ENCODE data around the gene DNAH5. TPM values are rescaled to one million over a fixed set of nuclear protein-coding genes. Genes with fewer than 3 reads are reported as not detected.

Gene DNAH5
- total RNA-seq, 1 donor from 2014 or later, result 0.35 TPM

DNA sequence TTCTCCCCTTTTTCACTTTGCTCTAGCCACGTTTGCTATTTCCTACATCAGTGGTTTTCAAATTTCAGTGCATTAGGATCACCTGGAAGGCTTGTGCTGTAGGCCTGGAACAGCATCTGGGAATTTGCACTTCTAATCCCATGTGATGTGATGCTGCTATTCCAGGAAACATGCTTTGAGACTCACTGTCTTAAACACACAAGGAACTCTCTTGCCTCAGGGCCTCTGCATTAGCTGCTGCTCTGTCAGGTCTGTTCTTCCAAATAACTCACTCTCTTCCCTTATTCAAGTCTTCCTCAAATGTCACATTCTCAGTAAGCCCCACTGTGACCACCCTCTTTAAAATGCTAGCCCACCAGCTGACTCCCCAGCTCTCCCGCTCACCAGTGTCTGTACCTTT lies 204.0 kb downstream of the DNAH5 start:
- intact Hi-C loops (cut with DNase I), result no loop called here
- no peak for DNase-seq (ENCODE audit: low spot score)

GRCh38 chr5:13739479-13739878 lies 205.0 kb downstream of the DNAH5 start:
- intact Hi-C loops (cut with DNase I), result no loop called here
- DNase-seq (ENCODE audit: low spot score), result no peak

GRCh38 chr5:13735691-13736090 lies 208.8 kb downstream of the DNAH5 start:
- intact Hi-C loops (cut with DNase I), result no loop called here
- no peak for DNase-seq (ENCODE audit: low spot score)

DNA sequence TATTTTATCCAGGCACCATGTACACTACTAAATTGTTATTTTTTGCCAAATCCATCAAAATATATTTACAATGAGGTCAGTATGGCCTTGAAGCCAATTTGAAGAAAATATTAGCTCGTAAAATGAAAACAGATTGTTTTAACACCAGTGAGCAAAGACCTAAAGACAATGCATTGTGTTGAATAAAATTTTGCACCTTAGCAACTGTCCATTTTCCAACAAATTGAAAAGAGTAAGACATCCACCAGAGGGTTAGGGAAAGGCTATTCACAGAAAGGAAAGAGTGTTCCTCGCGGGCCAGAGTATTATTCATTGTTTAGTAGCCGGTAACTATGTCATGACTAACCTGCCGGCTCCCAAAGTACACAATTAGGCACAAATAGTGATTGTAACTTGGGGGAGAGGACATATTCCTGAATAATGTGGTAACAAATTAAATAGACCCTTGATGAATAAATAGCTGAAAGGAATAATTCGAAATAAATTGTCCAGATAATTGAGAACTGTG lies 213.3 kb downstream of the DNAH5 start:
- intact Hi-C loops (cut with DNase I), result no loop called here
- DNase-seq (ENCODE audit: low spot score), result no peak

- intact Hi-C loops (cut with DNase I), result no loop called here
- DNase-seq (ENCODE audit: low spot score), result no peak
Observed at GRCh38 chr5:13708906-13709305, 235.6 kb downstream of the DNAH5 start.

- DNase-seq (ENCODE audit: low spot score), result no peak
- intact Hi-C loops (cut with DNase I), result no loop called here
Observed at GRCh38 chr5:13708432-13708831, 236.1 kb downstream of the DNAH5 start.

- intact Hi-C loops (cut with DNase I), result no loop called here
- no peak for DNase-seq (ENCODE audit: low spot score)
Observed at GRCh38 chr5:13704396-13704795, 240.1 kb downstream of the DNAH5 start.

DNA sequence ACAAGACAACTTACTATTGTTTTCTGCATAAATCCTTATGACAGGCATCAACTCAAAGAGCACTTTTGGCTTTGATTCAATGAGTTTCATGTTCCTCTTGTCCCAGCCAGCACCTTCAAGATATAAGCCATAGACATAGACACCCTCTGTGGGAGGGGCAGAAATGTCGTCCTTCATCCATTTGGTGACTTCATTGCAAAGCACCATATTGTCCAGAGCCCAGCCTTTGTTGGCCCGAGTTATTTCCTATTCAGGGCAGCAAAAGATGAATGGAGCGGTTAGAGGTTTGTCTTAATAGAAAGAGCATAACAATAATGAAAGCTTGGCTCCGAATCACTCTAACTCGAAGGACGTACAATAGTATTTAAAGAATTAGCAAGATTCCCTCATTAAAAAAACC lies 243.9 kb downstream of the DNAH5 start:
- intact Hi-C loops (cut with DNase I), result no loop called here

GRCh38 chr5:13698885-13699284 lies 245.6 kb downstream of the DNAH5 start:
- no peak for DNase-seq (ENCODE audit: low spot score)
- intact Hi-C loops (cut with DNase I), result no loop called here

More for the DNA sequence above, 243.9 kb downstream of the DNAH5 start:
- no peak for DNase-seq (ENCODE audit: low spot score)

GRCh38 chr5:13695076-13695712 lies 249.3 kb downstream of the DNAH5 start:
- intact Hi-C loops (cut with DNase I), result no loop called here
- no peak for DNase-seq (ENCODE audit: low spot score)

DNA sequence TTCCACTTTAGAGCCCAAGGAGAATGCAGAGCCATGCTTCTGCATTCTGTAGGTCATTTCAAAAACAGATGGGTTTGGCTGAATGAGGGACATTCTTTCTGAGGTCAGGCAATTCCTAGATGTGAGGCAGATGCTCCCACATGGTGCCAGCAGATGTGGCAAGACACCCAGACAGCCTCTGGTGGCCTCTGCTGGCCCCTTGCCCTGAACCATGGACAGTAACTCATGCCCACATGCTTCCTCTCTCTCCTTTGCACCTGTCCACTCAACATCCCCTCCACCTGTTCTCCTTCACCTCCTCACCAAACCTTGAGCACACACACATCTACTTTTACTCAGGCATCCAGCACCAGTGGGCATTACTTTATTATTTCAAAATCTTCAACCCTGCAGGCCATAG lies 252.3 kb downstream of the DNAH5 start:
- no peak for DNase-seq (ENCODE audit: low spot score)
- intact Hi-C loops (cut with DNase I), result no loop called here

DNA sequence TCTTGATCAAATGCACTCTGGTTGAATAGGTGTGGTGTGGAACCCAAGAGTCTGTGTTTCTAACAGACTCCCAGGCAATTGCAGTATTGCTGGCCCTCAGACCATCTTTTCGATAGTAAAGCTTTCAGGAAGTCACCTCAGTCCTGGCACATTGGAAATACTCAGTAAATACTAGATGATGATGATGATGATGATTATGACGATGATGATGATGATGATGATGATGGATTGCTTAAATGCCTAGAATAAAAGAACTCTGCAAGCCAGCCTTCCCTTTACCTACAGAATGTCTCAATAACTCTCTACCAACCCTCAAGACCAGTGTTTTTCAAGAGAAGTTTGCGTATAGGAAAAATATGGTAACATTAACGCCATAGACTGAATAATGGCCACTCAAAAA lies 268.0 kb downstream of the DNAH5 start:
- DNase-seq (ENCODE audit: low spot score), result no peak
- intact Hi-C loops (cut with DNase I), result no loop called here

GRCh38 chr5:13674391-13674790 lies 270.1 kb downstream of the DNAH5 start:
- no peak for DNase-seq (ENCODE audit: low spot score)
- intact Hi-C loops (cut with DNase I), result no loop called here

GRCh38 chr5:13673511-13673910 lies 271.0 kb downstream of the DNAH5 start:
- intact Hi-C loops (cut with DNase I), result no loop called here
- DNase-seq (ENCODE audit: low spot score), result no peak

DNA sequence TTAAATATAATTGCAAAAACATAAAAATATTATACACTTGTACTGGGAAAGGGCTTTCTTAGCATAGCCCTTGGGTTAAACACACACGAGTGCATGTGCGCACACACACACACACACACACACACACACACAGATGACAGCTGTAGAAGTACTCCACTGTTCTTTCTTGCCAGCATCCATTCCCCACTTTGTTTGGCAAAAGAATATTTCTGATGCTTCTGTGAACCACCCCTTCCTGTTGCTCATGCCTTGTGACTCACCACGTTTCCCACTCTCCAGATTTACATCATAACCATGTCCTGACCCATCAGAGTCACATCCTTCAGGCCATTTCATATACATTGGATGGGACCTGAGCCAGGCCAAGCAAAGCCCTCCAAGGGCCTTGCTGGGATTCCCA lies 280.1 kb downstream of the DNAH5 start:
- intact Hi-C loops (cut with DNase I), result no loop called here
- DNase-seq (ENCODE audit: low spot score), result no peak

GRCh38 chr5:13662626-13663025 lies 281.9 kb downstream of the DNAH5 start:
- no peak for DNase-seq (ENCODE audit: low spot score)
- intact Hi-C loops (cut with DNase I), result no loop called here

GRCh38 chr5:13661272-13661671 lies 283.2 kb downstream of the DNAH5 start:
- intact Hi-C loops (cut with DNase I), result no loop called here
- no peak for DNase-seq (ENCODE audit: low spot score)

GRCh38 chr5:13660072-13660471 lies 284.4 kb downstream of the DNAH5 start:
- intact Hi-C loops (cut with DNase I), result no loop called here
- DNase-seq (ENCODE audit: low spot score), result no peak

- intact Hi-C loops (cut with DNase I), result no loop called here
- no peak for DNase-seq (ENCODE audit: low spot score)
Observed at GRCh38 chr5:13659391-13659790, 285.1 kb downstream of the DNAH5 start.

DNA sequence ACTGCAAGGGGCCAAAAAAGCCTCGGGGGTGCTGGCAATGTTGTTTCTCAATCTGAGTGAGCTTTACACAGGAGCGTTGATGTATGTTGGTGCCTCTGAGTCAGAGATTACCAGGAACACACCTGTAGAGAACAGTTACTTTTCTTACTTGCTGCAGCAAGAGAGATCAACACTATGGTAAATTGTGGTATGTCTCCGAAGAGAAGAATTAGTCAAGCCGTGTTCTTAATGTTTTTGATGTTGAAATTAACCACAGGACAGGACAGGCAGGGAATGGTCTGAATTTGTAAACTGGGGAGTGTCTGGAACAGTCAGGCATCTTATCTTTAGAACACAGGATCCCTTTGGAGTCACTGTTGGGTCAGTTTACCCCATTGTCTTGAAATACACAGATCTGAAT lies 285.7 kb downstream of the DNAH5 start:
- intact Hi-C loops (cut with DNase I), result no loop called here
- no peak for DNase-seq (ENCODE audit: low spot score)

DNA sequence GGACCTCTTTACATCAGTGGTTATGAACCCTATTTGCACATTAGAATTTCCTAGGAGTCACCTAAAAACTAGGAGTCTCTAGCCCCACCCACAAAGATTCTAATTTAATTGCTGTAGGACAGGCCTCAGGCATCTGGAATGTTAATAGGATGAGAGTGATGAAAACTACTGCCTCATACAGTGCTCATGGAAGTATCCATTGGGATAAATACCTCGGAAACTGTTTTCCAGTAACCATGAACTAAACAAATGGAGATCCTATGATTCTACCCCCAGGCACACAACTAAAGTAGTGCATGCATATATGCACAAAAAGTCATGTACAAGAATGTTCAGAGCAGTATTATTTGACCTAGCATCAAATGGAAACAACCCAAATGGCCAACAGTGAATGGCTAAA lies 286.3 kb downstream of the DNAH5 start:
- intact Hi-C loops (cut with DNase I), result no loop called here
- DNase-seq (ENCODE audit: low spot score), result no peak

GRCh38 chr5:13653709-13654108 lies 290.8 kb downstream of the DNAH5 start:
- no peak for DNase-seq (ENCODE audit: low spot score)
- intact Hi-C loops (cut with DNase I), result no loop called here

Measured in cardiac septum (tissue), 1 donor.